ENCODE results near the gene UCK1.

Gene UCK1

GRCh38 chr9:131480258-131480657 is 50.8 kb downstream of the UCK1 start:
- DNase-seq (ENCODE audit: extremely low spot score, insufficient read length, low read depth) (no peak), FAIRE-seq (no peak)

DNA sequence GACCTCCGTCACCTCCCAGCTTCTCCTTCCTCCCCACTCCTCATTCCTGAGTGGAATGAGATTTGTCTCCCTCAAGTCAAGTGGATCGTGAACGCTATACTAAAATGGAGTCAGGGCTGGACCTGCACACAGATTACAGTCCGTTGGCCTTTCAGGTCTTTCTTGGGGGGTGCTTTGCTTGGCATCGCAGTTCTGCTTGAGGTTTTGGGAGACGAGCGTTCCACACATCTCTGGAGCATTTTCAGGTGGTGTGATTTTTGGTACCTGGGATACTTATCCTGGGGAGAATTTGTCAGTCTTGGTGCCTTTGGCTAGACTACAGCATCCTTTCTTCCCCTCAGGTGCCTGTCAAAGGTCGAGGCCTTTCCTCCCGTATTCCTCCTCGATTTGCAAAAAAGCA is 52.2 kb downstream of the UCK1 start:
- FAIRE-seq (no peak), DNase-seq (ENCODE audit: extremely low spot score, insufficient read length, low read depth) (no peak)

DNA sequence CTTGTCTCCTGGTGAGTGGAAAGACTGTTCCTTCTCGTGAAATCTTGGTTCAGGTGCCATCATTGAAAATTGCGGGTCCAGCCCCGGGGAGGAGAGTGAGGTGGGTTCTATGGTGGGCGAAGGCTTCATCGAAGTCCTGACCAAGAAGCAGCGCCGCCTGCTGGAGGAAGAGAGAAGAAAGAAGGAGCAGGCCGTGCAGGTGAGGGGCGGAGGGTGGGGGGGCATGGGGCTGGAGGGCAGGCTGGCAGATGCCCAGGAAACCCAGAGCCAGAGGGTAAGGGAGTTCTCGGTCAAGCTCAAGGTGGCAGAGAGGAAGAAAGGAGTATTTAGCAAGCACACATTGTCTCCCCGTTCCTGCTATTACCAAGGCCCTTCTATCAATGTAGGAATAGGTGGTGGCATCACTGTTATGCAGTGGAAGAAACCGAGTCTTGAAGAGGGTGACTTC is 52.6 kb downstream of the UCK1 start:
- DNase-seq (ENCODE audit: extremely low spot score, insufficient read length, low read depth) = peak; percentile 23
- peak; percentile 9 for FAIRE-seq

- no peak for DNase-seq (ENCODE audit: extremely low spot score, insufficient read length, low read depth)
- no peak for FAIRE-seq
These were observed 53.1 kb downstream of the UCK1 start for GRCh38 chr9:131477816-131478419.

DNA sequence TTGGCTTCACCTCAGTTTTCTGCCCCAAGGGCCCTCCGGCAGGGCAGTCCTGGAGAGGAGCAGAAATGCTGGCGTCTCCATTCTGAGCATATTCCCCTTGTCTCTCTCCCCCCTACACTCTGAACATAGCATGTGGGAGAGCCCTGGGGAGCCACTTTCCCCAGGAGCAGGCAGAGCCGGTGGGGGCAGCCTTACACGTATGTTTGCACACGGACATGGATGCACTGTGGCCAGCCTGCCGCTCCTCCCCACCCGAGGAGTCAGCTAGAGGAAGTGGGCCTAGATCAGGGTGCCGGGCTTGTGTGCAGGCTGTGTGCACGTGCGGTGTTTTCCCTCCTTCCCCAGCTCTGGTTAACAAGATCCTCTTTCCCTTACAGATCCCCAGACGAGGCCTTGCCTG is 53.7 kb downstream of the UCK1 start:
- FAIRE-seq (no peak), DNase-seq (ENCODE audit: extremely low spot score, insufficient read length, low read depth) (no peak)

GRCh38 chr9:131476777-131477345 is 54.2 kb downstream of the UCK1 start:
- FAIRE-seq (no peak), DNase-seq (ENCODE audit: extremely low spot score, insufficient read length, low read depth) (no peak)

DNA sequence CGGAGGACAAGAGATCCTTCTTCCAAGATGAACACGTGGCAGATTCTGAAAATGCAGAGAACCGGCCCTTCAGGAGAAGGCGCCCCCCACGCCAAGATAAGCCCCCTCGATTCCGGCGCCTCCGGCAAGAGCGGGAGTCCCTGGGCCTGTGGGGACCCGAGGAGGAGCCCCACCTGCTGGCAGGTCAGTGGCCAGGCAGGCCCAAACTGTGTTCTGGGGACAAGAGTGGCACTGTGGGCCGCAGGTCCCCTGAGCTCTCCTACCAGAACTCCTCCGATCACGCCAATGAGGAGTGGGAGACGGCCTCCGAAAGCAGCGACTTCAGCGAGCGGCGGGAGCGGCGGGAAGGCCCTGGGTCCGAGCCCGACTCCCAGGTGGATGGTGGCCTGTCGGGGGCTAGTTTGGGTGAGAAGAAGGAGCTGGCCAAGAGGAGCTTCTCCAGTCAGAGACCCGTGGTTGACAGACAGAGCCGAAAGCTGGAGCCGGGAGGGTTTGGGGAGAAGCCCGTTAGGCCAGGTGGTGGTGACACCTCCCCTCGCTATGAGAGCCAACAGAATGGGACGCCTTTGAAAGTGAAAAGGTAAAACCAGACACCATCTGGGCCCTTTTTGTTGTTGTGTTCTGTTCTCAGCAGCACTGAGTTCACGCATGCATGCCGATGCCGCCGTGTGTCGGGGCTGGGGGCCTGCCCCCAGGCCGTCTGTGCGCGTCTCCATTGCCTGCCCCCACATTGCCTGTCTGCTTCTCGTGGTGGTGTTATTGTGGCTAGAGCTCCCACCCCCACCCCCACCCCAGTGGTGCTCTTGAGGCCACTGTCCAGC is 54.9 kb downstream of the UCK1 start:
- no peak for DNase-seq (ENCODE audit: extremely low spot score, insufficient read length, low read depth)
- FAIRE-seq = no peak

GRCh38 chr9:131475111-131475955 is 55.7 kb downstream of the UCK1 start:
- DNase-seq (ENCODE audit: extremely low spot score, insufficient read length, low read depth) = no peak
- FAIRE-seq = no peak

GRCh38 chr9:131474711-131475110 is 56.4 kb downstream of the UCK1 start:
- no peak for FAIRE-seq
- DNase-seq (ENCODE audit: extremely low spot score, insufficient read length, low read depth) = no peak

DNA sequence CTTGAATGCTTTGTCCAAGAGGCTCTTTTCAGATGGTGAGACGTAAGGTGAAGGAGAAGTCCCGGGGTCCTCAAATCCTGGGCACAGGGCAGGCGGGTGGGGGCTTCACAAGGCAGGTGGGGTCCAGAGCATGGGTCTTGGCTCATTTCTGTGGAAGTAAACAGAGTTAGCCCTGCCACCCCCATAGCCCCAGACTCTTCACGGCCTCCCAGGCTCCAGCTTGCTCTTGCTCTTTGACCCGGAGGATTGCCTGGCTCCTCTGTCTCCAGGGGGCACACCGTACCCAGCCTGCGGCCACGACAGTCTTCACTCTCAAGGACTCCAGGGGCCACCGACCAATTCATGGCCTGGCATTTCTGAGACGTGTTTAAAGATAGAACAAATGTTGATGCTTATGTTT is 57.2 kb downstream of the UCK1 start:
- no peak for FAIRE-seq
- DNase-seq (ENCODE audit: extremely low spot score, insufficient read length, low read depth) = no peak

Data from GM18507 (cell line).